Measurements from ENCODE around the gene COQ10B.

- TF ChIP-seq CTCF (IDR thresholded peaks at IDR 0.05), result no peak
- no peak for TF ChIP-seq POLR2A (IDR thresholded peaks at IDR 0.05)
Observed at GRCh38 chr2:197423307-197423706, 30.0 kb upstream of the COQ10B start.
